ENCODE measurements around the gene HEATR5A.
"Not testable (repeated sequence)": the region's sequence is repeated elsewhere in the genome, so short reads cannot be mapped to it uniquely, and the experiment has no call there.

Gene HEATR5A

DNA sequence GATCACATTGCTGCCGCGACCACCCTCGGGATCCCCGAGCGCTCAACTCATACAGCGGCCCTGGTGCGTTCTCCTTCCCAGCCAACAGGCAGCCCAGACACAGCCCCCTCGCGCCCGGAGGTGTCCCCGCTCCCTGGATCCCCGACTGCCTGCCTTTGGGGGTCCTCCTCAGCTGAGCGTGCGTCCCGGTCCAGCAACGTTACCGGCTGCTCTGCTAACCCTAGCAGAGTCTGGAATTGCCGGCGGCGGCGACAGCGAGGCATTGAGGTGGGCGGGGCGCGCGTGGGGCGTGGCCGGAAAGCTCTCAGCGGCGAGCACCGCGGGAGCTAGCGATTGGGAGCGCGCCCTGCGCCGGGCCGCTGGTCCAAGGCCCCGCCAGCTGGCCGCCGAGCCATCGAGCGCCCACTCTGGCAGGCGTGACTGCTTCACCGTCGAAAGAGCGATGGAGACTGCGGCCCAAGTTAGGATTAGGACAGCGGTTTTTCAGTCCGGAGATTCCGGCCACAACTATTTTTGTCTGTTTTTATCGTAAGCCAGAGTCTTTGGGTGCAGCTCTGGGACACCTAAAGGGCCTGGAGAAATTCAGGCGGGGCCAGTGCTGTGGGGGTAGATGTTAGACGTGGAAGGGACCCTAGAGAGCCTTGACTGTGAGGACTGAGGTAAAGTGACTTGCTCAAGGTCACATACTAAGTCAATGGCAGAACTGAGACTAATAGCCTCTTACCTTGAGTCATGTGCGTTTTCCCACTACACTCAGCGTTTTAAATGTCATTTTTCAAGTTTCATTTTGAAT is at the start of gene HEATR5A:
HEATR5A (minus strand) TSS at position 232 of the 793 bp plus-strand sequence. CDS start 17,575 bp downstream, outside the sequence.
- DNase-seq = peak; percentile 93 to 94
- ATAC-seq = peak; percentile 97
- Mint-ChIP-seq H3K4me3 (peak within 1 kb of the TSS; percentile 97 to 100), H3K27ac (peak within 1 kb of the TSS; percentile 97 to 98), H3K27me3 (no peaks in the 10 kb centered on the region), H3K4me1 (peaks cover 26% of the 10 kb centered on the region), H3K9me3 (no peaks in the 10 kb centered on the region)

DNA sequence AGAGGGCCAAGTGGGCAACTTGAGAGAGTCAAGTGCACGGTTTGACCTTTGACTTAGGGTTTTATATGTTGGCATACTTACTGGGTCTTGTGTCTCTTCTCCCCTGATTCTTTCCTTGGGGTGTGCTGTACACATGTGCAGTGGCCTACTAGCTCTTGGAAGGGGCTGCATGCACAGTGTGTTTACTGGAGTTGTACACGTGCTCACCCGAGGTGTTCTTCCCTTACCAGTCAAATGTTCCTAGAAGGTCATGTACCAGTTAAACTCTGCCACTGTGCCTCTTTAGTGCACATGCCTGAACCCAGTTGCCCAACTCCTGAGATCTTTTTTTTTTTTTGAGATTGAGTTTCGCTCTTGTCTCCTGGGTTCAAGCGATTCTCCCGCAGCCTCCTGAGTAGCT is 46.2 kb upstream of the HEATR5A start:
- no peak overlapping the region for H3K27ac Mint-ChIP-seq
- DNase-seq (no peak), ATAC-seq (no peak)
- H3K27me3 Mint-ChIP-seq = no peaks in the 10 kb centered on the region
- H3K4me1 Mint-ChIP-seq = no peaks in the 10 kb centered on the region
- no peaks in the 10 kb centered on the region for H3K9me3 Mint-ChIP-seq
- no peak overlapping the region for H3K4me3 Mint-ChIP-seq

DNA sequence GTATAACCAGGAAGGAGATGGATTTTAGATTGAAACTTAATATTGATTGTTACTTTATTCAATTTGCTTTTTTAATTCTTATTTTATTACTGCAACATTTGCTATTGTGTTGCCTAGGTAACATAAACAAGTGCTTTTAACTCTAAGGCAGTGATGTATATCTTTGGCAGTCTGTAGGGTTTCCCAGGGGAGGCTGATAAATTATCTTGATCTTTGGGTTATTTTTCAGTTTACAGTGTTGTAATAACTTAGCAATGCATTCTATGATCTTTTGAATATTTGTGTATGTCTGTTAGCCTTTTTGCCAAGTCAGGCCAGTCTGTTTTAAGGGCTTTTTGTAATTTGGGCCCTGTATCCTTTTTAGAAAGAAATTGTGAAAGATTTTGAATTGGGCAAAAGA is 44.8 kb upstream of the HEATR5A start:
- ATAC-seq = no peak
- DNase-seq = no peak
- Mint-ChIP-seq H3K4me1 (no peaks in the 10 kb centered on the region), H3K9me3 (no peaks in the 10 kb centered on the region), H3K27ac (no peak overlapping the region), H3K4me3 (no peak overlapping the region), H3K27me3 (no peaks in the 10 kb centered on the region)

DNA sequence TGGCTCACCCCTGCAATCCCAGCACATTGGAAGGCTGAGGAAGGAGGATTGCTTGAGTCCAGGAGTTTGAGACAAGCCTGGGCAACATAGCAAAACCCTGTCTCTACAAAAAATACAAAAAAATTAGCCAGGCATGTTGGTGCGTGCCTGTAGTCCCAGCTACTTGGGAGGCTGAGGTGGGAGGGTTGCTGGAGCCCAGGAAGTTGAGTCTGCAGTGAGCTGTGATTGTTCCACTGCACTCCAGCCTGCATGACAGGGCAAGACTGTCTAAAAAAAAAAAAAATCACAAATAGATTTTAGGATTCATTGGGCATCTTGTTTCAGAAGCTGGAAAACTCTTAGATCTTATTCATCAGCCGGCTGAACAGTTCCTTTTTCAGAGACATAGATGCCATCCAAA is 42.1 kb upstream of the HEATR5A start:
- not testable (repeated sequence) for DNase-seq, H3K27ac Mint-ChIP-seq, H3K9me3 Mint-ChIP-seq, H3K4me3 Mint-ChIP-seq, H3K27me3 Mint-ChIP-seq, ATAC-seq
- peaks cover 15% of the 10 kb centered on the region for H3K4me1 Mint-ChIP-seq

DNA sequence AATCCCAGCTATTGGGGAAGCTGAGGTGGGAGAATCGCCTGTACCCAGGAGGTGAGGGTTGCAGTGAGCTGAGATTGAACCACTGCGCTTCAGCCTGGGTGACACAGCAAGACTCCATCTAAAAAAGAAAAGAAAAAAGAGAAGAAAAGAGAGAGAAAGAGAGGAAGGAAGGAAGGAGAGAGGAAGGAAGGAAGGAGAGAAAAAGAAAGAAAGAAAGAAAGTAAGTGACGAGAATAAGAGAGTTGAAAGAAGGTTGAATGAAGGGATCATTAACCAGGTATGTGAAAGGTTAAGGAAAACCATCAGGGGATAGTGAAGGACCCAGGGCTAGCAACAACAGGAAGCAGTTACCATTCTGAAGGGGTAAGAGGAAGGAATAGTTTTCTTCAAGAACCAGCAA is 41.2 kb upstream of the HEATR5A start:
- Mint-ChIP-seq H3K4me1 (peaks cover 17% of the 10 kb centered on the region), H3K27ac (no peak overlapping the region), H3K27me3 (no peaks in the 10 kb centered on the region), H3K4me3 (no peak overlapping the region), H3K9me3 (no peaks in the 10 kb centered on the region)
- ATAC-seq (no peak), DNase-seq (no peak)

DNA sequence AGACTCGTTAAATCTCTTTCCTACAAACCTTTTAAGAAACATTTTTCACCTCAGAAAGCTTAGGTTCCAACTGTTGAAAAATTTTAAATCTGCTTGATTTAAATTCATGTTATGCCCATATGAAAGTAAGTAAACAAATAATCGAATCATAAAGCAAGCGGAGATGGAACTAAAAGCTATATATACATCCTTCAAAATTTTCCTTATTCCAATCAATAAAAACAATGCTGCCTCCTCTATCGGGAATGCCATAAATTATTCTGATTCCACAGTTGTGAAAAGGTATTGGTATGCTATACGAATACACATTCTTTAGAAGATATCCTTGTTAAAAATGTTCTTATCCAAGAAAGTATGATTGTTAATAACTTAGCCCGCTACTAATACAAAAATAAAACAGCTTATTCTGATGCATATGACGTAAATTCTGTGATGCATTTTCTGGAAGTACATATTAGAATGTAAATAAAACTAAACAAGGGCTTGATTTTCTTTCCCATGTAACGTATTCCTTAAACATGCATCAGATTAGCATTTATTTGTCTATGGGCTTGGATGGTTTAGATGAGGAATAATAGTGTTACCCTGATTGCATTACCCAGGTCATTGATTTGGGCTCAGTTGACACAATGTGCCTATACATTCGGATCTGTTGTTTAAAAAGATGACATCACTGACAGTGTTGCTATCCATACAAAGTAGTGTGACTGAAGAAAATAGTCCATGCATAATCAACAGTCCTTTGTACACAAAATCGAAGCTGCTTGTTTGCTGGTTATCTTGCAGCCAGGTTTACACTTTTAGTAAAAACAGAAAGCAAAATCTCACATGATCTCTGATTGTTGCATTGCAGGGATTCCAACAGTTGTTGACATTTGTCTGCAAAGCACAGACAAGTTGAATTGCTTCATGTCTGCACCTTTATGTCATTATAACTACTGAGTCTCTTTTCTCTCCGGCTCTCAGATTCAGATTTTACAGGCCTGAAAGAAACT is 37.6 kb upstream of the HEATR5A start:
- Mint-ChIP-seq H3K9me3 (no peaks in the 10 kb centered on the region), H3K4me3 (peak overlapping the region; percentile 94 to 98), H3K27me3 (no peaks in the 10 kb centered on the region), H3K27ac (peak overlapping the region; percentile 98), H3K4me1 (peaks cover 35% of the 10 kb centered on the region)
- DNase-seq (no peak), ATAC-seq (no peak)

DNA sequence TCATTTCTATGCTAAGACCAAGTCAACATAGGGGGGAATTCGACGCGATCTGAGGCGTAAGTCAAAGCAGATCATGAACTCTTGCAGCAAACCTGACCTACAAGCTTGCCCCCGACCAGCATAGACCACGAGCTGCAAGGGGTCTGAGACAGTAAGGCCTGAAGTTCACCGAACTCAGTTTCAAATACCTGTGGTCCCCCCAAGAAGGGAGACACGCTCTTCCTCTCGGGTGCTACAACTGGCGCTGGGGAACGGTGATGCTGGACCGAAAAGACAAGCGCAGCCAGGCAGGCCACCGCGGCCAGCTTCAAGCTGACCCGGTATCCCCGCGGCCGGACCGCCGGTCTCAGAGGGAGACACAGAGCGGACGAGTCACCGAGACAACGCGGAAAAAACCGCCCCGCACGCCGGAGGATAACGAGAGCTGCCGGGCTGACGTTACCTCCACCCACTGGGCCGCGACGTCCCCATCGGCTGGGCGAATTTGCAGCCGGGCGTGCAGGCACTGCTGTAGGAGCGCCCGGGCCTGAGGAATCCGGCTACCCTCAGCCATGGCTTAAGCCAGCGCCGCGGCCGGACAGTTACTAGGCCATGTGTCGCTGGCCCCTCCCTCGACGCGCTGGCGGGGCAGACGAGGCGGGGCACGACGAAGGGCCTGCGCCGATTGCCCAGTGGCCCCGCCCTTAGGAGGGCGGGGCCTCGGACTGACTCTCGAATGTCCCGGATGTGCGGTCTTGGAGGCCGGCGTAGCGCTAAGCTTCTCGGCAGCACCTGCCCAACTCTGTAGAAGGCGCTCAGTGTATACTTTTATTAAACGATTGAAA is 36.7 kb upstream of the HEATR5A start, which contains the start of gene DTD2:
DTD2 (minus strand) TSS at position 666 of the 824 bp plus-strand sequence; CDS start at position 553, 113 bp downstream.
- ATAC-seq = peak; percentile 99
- peak; percentile 87 to 90 for DNase-seq
- Mint-ChIP-seq H3K9me3 (no peaks in the 10 kb centered on the region), H3K4me1 (peaks cover 35% of the 10 kb centered on the region), H3K4me3 (peak within 1 kb of the TSS; percentile 94 to 98), H3K27ac (peak within 1 kb of the TSS; percentile 98), H3K27me3 (no peaks in the 10 kb centered on the region)

DNA sequence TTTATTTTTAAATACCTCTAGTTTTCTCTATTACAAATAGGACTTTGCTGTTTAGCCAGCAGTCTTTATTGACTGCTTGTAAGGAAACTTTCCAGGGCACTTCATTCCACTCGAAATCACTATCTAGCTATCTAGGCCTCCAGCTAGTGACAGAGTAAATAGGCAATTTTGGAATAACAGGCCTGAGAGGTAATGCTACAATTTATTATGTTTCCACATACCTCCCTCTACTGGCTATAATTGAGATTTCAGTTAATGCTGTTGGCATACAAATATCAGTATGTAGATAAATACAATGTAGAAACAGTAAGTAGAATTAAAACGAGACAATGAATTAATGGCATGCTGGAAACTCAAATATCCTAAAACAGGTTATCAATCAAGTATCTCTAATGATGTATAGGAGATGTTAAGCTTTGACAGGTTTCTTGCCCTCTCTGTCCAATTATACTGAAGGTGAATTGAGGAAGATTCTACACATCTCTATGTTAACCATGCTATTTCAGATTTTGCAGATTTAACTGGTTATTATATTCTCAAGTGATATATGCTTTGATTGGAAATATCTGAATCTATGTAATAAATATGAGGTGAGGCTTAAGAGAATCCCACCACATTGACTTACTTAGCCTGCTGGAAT is 29.7 kb upstream of the HEATR5A start:
- H3K9me3 Mint-ChIP-seq = no peaks in the 10 kb centered on the region
- H3K4me3 Mint-ChIP-seq = no peak overlapping the region

DNA sequence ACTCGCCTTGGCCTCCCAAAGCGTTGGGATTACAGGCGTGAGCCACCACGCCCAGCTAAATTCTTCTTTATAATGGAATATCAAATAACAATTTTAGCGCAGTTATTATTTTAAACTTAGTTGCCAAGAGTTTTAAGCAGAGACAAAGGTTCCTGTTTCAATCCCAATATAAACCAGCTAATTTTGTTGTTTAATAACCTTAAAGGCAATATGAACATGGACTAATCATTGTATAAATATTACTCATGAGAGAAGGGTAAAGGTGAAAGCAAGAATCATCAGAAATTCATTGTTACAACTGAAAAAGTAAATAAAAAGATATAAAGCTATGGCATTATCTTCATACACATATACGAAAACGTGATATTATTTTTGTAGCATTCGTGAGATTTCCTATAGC is 28.8 kb upstream of the HEATR5A start:
- Mint-ChIP-seq H3K9me3 (no peaks in the 10 kb centered on the region), H3K4me1 (no peaks in the 10 kb centered on the region), H3K27me3 (no peaks in the 10 kb centered on the region), H3K4me3 (no peak overlapping the region), H3K27ac (no peak overlapping the region)
- no peak for DNase-seq
- no peak for ATAC-seq

More for the DNA sequence above, 29.7 kb upstream of the HEATR5A start:
- Mint-ChIP-seq H3K27me3 (no peaks in the 10 kb centered on the region), H3K27ac (no peak overlapping the region), H3K4me1 (peaks cover 5% of the 10 kb centered on the region)
- no peak for ATAC-seq
- DNase-seq = no peak

DNA sequence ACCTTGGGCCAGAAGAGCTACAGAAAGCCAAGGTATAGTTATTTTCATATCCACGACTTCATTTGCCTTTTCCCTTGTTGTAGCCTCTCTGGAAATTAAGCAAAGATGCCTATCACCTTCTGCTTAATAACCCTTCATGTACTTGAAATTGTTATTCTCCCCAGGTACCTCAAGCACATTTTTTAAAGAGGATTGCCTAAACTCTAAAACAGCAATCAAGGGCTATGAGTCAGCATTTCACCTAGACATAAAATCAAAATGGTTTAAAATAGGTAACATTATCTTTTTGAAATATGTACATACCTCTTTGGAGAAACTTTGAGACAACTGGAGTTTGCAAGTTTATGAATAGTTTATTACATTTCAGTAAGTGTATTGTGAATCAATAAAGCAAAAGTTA is 25.4 kb upstream of the HEATR5A start:
- ATAC-seq (no peak), DNase-seq (no peak)
- Mint-ChIP-seq H3K4me1 (no peaks in the 10 kb centered on the region), H3K27me3 (no peaks in the 10 kb centered on the region), H3K4me3 (no peak overlapping the region), H3K9me3 (no peaks in the 10 kb centered on the region), H3K27ac (no peak overlapping the region)

DNA sequence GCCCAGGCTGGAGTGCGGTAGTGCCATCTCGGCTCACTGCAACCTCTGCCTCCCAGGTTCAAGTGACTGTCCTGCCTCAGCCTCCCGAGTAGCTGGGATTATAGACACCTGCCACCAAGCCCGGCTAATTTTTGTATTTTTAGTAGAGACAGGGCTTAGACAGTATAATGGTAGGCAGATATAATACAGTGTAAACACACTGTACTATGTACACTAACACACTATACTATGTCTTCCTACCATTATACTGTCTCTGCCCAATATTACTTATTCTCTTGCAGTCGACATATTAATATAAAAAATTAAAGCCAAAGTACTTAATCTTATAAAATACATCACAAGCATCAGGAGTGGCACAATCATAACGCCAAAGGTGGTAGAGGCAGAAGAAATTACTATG is 21.9 kb upstream of the HEATR5A start:
- H3K9me3 Mint-ChIP-seq = no peaks in the 10 kb centered on the region
- no peak for ATAC-seq
- H3K27me3 Mint-ChIP-seq = no peaks in the 10 kb centered on the region
- no peaks in the 10 kb centered on the region for H3K4me1 Mint-ChIP-seq
- no peak overlapping the region for H3K27ac Mint-ChIP-seq
- H3K4me3 Mint-ChIP-seq = no peak overlapping the region
- DNase-seq = no peak

DNA sequence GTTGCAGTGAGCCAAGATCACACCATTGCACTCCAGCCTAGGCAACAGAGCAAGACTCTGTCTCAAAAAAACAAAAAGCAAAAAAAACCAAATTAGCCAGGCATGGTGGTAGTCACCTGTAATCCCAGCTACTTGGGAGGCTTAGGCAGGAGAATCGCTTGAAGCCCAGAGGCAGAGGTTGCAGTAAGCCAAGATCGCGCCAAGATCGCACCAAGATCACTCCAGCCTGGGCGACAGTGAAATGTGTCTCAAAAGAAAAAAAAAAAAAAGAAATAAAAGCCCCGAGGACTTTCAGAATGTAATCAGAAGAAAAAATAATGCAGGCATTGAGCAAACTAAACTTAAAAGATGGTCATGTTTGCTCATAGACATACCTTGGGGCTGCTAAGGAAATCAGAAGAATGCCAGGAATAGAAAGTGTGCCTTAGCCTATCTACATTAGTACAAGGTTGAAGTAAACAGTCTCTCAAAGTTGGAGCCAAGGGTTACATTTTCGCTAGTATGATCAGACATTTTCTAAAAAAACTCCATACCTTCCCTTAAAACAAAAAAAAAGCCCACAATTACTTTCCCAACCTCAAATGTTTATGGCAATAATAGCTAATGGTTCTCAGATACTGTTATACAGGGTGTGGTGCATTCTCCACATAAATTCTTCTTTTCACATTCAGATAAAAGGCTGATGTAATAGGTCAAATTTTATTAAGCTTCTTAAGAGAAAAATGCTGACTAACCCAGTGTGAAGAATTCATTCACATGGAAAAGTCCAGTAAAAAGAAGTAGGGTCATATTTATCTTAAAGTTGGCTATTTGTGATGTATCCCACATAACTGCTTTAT is 21.1 kb upstream of the HEATR5A start:
- no peak overlapping the region for H3K4me3 Mint-ChIP-seq
- ATAC-seq (no peak), DNase-seq (no peak)
- no peak overlapping the region for H3K27ac Mint-ChIP-seq
- H3K27me3 Mint-ChIP-seq = no peaks in the 10 kb centered on the region
- H3K9me3 Mint-ChIP-seq = no peaks in the 10 kb centered on the region
- H3K4me1 Mint-ChIP-seq = no peaks in the 10 kb centered on the region

DNA sequence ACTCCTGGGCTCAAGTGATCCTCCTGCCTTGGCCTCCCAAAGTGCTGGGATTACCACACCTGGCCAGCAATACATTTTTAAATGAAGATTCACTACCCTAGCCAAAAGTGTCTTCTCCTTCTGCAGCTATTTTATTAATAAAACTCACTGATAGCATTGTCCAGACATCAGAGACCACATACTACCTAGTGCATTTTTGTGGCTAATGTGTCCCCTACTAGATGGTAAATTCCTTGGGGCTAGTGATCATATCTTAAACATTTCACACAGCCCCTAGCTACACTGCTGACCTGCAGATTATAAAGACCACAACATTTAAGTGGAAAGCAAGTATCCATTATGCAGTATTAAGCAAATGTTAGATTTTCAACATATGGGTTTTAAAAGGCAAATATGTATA is 19.9 kb upstream of the HEATR5A start:
- no peaks in the 10 kb centered on the region for H3K9me3 Mint-ChIP-seq
- H3K27me3 Mint-ChIP-seq = no peaks in the 10 kb centered on the region
- peak overlapping the region in 1 of 2 donors; percentile 15 for H3K27ac Mint-ChIP-seq
- H3K4me3 Mint-ChIP-seq = no peak overlapping the region
- no peak for DNase-seq
- H3K4me1 Mint-ChIP-seq = no peaks in the 10 kb centered on the region
- no peak for ATAC-seq

DNA sequence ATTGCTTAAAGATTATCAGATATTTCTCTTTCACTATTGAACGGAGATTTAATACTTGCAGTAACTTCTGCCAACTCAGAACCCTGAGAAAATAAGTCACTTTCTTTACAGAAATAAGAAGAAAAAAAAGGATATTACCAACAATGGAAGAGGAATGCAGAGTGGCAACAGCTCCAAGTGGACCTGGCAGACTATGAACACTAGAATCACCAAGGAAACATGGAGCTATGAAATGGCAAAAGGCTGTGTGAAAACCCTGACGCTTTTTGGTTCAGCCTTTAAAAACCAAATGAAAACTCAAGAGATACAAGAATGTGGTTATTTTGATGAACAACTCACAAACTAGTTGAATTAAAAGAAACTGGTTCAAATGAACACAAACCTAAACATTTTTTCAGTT is 19.2 kb upstream of the HEATR5A start:
- ATAC-seq (no peak), DNase-seq (no peak)
- Mint-ChIP-seq H3K4me1 (no peaks in the 10 kb centered on the region), H3K27ac (no peak overlapping the region), H3K27me3 (no peaks in the 10 kb centered on the region), H3K9me3 (no peaks in the 10 kb centered on the region), H3K4me3 (no peak overlapping the region)

All from stimulated activated naive CD8-positive, alpha-beta T cell treated with anti-CD3 and anti-CD28 coated beads, Interleukin-15, amount 100 ng/mL, for 72 hours (primary cell).